NCI-H146 treated with DMSO at 0.1 percent for 48 hours (cell line): ENCODE measurements around the gene PPIL1.

Source experiments
- DNase-seq: peaks from one replicate; lab custom pipeline; 2025; ENCODE audit not compliant: unreplicated experiment; lab: John Stamatoyannopoulos, UW

Gene PPIL1

DNA sequence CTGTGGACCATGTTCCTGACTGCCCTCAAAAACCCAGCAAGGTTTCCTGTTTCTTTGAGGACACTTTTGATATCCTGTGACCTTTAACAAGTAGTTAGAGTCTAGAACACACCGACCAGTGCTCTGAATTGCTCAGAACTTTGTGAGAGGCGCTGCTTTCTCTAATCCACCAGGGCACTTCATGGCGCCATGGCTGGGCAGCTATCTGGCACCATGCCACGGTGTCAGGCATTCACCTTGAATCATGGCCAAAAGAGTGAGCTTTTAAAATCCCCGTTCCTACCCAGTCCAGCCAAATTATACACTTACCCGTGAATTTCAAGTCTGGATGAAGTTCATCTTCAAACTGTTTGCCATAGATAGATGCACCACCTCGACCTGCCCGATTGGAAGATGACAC is 18.3 kb downstream of the PPIL1 start:
- DNase-seq, result no peak

DNA sequence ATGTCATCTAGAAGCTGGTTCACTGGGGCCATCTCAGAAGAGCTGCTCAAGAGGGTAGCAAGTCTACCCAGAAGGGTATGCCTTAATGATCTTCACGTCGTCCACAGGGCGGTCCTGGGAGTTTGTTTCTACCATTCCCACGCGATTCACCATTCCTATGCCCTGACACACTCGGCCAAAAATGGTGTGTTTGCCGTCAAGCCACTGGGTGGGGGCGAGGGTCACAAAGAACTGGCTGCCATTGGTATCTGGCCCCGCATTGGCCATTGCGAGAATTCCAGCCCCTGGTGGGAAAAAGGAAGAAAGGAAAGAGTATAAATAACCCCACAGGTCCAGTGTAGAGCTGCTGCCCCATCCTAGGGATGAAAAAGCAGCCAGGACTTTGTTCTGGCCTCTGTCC is 18.9 kb downstream of the PPIL1 start:
- DNase-seq, result no peak

DNA sequence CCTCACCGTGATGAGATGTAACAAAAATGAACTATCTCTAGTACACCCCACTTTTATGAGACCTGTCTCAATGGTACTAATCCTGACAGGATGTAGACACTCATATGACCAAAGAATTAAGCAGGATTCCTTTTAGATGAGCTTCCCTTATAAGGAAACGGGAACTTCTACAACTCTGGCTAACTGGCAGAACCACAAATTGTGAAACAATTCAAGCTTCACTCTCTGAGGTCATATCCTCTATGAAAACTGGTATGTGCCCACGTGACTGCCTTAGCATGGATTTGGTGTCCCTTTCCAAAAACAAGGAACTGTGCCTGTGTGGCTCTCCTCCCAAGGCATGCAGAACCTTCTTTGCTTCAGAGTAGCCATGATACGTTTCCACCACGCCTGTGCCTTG is 21.3 kb downstream of the PPIL1 start:
- no peak for DNase-seq

DNA sequence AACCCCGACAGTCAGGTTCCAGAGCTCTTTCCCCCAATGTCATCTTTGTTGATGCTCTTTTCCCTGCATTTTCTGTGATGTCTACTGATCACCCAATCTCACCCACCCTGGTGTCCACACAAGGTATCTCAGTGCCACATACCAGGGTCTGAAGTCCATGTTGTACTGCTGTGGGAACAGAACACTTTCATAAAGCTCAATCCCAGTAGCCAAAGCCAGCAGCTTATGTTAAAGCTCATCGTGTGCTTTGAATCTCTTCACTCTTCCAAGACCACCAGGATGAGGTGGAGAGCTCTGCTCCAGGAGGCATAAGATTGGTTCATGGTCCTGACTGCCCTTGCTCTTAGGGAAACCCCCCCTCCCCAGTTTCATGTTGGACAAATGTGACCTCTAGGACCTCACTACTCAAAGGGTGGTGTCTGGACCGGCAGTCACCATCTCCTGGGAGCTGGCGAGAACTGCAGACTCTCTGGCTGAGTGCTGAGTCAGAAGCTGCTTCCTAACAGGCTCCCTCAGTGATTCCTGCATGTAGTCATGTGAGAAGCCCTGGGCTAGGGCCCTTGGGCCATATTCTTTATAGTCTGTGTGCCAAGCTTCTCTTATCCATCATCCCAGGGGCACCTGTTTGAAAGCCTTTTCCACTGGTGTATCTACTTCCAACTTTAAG is 22.0 kb downstream of the PPIL1 start:
- no peak for DNase-seq

DNA sequence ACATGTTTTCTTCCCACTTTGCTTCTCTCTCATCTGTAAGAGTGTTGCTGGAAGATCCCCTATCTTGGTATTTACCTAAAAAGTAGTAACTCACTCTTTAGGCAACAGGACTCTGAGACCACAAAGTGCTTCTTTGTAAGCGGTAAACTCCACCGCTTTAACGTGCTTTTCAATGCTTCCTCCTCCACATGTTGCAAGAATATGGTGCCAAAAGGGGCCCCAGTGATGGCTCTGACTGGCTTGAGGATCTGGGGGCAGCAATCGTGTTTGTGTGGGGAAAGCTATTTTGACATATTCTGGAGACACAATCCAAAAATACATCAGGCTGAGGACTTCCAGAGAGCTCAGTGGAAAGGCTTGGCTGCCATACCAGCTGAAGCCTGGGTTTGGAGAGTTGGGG is 23.0 kb downstream of the PPIL1 start:
- no peak for DNase-seq

DNA sequence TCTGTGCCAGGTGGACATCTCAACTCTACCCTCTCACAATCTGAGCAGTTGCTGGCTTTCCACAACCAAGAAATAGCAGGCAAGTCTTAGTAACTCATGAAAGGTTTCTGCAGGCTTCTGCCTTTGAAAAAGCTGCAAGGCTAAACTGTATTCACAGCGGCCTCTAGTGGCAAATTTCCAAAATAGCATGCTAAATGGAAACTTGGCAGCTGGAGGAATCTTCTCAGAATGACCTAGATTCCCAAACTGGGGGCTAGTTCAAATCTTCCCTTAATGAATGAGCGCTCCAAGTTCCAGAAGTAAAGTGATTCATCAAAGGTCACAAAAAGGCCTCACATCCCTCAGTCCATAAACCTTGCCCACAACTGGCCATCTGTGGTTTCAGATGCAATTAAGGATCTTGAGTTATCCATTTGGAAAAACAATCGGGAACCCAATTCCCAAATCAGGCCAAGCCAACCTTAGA is 23.4 kb downstream of the PPIL1 start:
- DNase-seq, result peak; percentile 31

DNA sequence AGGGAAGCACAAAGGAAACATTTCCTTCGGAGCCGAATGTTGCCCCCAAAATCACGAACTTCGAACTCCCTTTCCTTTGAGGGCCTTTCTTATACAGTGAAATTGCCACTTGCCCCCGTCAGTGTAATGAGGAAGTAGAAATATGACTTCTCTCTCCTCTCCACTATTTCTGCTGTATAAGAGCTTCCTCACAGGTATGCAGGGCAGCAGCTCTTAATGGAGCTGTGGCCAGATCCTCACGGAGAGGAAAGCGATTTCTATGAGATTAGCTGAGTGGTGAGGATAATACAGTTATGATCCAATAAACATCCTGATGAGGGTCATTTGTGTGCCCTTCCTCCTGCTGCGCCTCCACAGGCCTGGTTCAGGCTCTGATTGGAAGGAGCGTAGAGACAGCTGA is 24.6 kb downstream of the PPIL1 start:
- no peak for DNase-seq

DNA sequence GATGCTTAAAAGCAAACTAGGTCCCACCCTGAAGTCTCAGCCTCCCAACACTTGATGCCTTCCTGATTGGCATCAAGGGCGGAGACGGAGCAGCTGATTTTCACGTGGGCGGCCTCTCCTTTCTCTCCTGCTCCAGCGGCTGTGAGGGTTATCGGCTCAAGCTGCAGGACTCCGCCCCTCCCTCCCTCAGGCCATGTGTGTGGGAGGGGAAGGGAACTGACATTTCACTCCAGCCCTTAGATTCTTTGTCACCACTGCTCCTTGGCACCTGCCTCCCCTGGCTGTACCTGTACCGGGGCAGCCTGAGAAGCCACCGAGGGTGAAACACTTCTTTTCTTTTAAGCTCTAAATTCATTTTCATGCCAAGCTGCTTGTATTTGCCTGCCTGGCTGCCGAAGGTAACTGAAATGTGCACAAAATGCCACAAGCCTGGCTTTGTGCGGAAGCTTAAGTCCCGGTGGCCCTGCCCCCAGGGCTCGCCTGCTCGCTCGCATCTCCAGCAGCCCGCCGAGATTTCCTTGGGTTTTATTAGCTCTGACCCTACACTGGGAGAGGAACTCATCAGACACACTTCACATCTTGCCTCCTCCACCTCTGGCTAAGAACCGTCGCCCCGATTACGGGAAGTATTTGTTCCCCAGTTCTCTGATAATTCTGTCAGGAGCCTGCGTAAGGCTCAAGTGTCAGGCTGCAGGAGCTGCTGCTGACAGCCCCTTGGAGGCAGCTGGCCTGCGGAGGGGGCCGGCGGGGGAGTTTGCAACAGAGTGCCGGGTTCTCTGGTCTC is 25.8 kb downstream of the PPIL1 start:
- DNase-seq, result peak; percentile 83

DNA sequence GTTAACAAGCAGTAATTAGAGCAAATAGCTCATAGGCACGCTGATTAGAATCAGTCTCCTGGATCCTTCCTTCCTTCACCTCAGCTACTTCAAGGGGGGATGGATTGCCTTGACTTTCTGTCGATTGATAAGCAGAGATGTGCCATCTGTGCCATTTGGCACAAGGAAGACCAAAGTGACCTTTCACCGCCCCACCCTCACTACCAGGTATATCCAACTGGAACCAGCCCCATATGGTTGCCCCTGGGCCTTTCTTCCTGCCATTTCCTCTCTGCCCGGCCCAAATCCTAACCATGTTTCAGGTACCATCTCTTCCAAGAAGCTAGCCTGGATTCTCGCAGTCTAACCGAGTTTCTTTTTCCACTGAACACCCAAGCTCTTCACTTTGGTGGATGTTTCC is 26.6 kb downstream of the PPIL1 start:
- no peak for DNase-seq

DNA sequence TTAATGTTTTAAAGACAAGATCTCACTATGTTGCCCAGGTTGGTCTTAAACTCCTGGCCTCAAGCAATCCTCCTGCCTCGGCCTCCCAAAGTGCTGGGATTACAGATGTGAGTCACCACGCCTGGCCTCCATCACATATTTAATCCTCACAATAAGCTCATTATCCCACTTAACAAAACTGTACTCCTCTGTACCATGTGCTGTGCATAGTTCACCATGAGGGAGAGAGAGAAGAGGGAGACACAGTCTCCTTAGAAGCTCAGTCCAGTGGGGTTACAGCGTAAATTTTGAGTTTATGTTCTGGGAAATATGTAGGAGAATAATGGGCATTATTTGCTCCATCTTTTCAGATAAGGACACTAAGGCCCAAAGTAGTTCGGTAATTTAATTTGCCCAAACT is 27.5 kb downstream of the PPIL1 start:
- no peak for DNase-seq

DNA sequence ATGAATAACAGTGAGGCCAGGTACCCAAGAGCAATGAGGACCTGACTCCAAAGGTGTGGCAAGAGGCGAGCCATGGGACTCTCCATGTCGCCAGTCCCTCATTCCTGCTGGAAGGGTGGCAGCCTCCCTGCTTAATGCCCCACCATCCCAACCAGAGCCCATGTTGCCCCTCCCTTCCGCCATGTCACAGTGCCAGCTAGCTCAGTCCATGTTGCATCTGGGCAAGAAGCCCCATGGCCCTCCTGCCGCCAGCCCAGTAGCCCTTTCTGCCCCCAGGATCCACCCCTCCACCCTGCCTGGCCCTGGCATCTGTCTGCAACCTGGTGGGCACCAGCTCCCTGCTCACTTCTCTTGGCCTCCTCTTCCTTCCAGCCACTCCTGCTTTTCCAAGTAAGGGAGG is 29.4 kb downstream of the PPIL1 start:
- no peak for DNase-seq

DNA sequence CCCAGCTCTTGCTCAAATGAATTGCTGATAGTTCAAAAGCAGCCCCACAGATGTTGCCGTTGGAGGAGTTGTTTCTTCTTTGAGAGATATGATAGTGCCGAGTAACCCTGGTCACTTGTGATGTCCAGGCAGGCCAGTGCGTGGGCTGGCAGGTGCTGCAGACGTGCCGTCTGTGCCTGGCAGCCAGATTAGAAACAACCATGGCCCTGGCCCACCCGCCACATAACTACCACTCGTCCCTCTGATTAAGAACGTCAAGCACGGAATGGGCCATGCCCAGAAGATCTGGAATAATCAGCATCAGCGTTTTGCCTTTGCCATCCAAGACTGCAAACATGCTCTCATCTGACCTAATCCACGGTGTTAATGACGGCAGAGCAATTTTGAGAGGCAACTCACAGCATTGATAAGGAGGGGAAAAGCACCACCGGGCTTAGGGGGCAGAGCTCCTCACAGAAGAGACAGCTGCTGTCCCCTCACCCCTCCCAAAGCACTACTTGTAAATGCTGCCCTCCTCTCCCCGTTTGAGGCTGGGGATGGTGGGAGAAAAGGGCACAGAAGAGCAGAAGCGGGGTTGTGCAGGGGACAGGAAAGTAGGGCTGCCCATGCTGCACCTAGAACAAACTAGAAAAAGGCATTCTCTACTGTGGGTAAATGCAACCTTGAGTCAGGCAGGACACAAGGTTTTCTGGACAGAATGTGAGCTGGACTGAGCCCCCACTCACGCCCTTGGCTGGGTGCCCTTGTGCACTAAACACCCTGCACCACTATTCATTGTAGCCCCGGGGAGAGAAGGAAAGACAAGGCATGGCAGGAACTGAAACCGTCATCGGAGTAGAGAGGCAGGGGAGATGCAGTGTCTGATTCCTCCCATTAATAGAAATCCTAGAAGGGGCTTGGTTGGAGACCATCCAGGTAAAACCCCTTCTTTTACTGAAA is 30.1 kb downstream of the PPIL1 start:
- no peak for DNase-seq

DNA sequence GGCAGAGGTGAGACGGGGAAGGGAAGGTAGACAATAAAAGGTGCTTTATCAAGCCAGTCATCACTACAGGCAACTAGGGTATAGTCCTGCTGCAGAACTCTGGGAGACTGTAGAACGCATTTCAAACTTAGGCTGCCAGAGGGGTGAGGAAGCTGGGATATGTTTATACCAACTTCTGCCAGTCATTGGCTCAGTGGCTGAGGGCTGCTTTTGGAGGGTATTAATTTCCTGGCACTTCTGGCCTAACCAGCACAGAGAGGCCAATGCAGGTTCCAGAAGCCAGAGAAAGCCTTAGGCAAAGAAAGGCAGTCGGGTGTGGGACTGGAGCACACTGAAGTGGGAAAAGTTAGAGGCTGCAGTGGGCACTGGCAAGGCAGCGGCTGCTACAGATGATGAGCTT is 31.4 kb downstream of the PPIL1 start:
- DNase-seq, result no peak

DNA sequence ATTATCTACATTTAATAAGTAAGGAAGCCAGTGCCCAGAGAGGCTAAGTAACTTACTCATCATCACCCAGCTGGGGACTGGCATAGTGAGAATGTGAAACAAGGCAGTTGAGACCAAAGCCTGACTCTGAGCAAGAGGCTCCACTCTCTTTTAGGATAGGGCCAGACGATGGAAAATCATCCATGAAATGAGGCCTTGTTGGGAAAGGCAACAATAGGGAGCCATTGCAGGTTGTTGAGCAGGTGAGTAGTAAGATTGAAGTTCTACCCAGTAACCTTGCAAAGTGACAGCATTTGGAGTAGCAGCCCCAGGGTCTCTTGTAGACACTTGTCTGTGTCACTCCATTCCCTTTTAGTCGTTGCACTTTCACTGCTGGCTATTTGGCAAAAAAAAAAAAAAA is 32.8 kb downstream of the PPIL1 start:
- no peak for DNase-seq

DNA sequence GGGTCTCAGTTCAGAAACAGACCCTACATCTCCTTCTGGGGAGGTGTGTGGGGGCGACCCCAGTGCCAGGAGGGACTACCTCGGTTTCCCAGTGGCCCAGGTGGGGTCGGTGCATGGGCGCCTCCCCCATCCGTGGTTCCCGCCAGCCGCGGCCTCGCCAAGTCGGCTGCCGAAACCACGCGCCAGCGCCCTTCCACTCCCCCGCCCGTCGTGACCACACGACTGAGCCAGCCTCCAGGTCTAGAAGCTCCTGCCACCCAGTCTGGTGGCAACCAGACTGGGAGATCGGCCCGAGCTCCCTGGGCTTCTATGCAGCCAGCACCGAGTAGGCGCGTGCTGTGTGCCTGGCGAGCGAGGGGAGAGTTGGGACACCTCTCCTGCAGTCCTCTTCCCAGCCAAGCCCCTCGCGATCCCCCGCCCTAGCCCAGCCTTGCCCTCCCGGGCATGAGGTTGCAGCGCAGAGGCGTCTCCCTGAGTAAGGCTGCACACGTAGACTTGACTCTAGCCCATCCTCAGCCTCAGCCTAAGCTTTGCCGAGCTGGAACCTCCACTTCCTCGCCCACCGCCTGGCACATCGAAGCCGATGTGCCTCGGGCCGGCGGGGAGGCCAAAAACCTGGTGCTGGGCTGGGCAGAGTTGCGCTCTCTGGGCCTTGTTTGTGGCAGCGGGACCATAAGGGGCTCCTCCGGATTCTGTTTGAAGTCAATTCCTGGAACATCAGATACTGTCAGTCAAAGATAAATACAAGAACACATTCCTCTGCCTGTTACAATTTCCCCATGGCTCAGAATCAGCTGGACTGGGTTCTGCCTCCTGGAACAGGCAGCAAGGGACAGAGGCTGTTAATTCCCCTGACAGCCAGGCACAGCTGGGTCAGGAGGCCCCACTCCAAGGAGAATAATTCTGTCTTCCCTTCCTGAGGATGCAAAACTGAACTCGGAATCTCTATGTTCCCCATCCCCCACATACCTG is 33.9 kb downstream of the PPIL1 start:
- no peak for DNase-seq

DNA sequence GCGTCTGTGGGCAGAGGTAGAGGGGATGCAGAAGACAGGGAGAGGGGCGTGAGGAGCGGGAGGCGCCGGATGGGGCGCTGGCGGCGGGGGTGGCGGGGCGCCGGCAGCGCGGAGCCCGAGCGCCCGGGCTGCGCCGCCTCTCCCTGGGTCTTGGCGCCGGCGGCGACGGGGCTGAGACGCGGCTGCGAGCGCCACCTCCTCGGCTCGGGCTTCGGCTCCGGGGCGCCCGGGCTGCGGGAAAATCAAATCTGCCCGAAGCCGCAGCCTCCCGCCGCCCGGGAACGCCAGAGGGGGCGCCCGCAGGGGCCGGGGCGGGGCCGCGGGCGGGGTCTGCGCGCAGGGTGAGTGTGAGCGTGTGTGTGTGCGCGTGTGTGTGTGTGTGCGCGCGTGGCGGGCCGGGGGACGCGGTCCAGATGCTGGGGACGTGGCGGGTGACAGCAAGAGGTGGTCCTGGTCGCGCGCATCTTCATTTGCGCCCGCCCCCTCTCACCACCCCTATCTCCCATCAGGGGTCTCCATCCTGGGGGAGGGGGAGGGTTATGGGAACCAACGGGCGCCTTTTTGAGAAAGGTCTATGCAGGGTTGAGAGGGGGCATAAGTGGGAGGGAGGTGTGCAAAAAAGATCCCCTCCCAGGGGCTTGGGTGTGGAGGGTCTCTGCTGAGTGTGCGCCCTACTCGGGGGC is 34.7 kb downstream of the PPIL1 start:
- no peak for DNase-seq

DNA sequence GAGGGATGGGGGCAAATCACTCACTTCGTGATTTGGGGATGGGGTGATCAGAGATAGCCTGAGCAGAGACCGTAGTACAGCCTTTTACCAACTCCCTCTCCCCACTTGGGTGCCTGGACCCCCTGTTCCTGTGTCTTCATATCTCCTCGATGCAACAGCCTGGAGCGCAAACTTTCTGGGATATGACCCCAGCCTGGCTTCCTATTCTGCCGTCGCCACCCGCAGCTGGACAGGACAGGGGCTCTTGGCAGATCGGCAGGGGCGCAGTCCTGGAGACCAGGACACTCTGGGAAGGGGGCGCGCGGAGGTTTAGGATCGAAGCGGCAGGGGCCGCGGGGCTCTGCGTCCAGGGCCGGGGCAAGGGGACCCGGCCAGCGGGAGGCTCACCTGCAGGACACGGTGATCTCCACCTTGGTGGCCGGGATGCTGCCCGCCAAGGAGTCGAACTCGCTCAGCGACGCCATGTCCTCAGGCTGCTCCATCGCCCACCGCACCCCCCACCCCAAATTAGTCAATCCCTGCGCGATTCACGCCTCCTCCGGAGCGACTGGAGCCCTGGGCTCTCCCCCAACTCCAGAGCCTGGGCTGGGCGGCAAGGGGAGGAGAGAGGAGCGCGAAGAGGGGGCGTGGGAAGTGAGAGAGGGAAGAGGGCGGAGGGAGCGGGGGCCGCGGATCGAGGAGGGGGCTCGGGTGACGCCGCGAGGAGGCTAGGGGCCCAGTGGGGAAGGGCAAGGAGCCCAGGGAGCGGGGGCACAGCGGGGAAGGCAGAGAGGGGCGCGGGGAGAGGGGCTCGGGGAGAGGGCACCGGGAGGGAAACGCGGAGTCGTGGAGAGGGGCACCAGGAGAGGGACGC is 35.5 kb downstream of the PPIL1 start, which contains the start of gene CPNE5:
CPNE5 (minus strand) TSS at position 549 of the 853 bp plus-strand sequence; CDS start at position 482, 67 bp downstream.
- DNase-seq, result no peak

DNA sequence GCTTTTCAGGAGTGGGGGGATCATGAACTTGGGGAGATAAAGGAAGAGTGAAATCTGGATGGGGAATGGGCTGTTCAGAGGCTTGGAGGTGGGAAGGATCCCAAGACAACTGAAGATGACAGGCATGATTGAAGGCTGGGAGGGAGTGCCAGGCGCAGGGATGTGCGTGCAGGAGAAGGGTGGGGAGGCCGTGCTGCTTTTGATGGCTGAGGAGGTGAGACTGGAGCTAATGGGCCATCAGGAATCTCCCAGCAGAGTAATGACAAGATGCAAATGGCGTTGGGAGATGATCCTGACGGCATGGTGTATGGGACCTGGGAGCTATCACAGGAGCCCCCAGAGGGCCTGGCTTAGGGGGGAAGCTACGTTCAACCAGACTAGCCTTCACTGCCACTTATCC is 36.9 kb downstream of the PPIL1 start:
- no peak for DNase-seq

DNA sequence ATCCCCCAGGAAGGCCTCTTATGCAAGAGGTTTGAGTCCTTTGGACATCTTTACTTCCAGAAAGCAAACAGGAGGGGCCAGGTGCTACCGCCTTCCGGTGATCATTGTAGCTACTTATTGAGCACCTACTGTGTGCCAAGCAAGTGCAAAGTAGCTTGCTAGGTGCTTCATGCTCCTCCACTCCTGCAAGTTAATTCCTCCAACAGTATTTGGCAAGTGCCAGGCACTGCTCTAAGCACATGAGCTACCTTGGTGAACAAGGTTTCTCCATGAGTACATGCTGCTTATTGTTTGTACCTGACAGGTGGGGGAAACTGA is 37.6 kb downstream of the PPIL1 start:
- DNase-seq, result no peak
